Stimulated activated CD8-positive, alpha-beta memory T cell treated with anti-CD3 and anti-CD28 coated beads, Interleukin-4, amount 100 ng/mL, for 24 hours (primary cell): ENCODE data around the gene EVPL.

Experiments
- DNase-seq: peaks from one replicate; pipeline ENCODE4 v3.0.0-alpha.2; 2020; ENCODE audit warnings: low read depth

Gene EVPL

GRCh38 chr17:76017481-76018339 lies 9.4 kb downstream of the EVPL start:
- DNase-seq = no peak

- no peak for DNase-seq
Observed at GRCh38 chr17:76014925-76015261, 12.2 kb downstream of the EVPL start.

- DNase-seq = peak; percentile 65
Observed at GRCh38 chr17:76014100-76014924, 12.8 kb downstream of the EVPL start.

GRCh38 chr17:76013377-76013932 lies 13.7 kb downstream of the EVPL start:
- no peak for DNase-seq

GRCh38 chr17:76011951-76012350 lies 15.2 kb downstream of the EVPL start:
- DNase-seq = no peak

GRCh38 chr17:76009969-76010661 lies 17.0 kb downstream of the EVPL start:
- DNase-seq = no peak

GRCh38 chr17:76009447-76009846 lies 17.7 kb downstream of the EVPL start:
- no peak for DNase-seq

- no peak for DNase-seq
Observed at GRCh38 chr17:76008630-76009425, 18.3 kb downstream of the EVPL start.

- no peak for DNase-seq
Observed at GRCh38 chr17:76008208-76008607, 18.9 kb downstream of the EVPL start.

- DNase-seq = no peak
Observed at GRCh38 chr17:76007850-76008165, 19.3 kb downstream of the EVPL start.

GRCh38 chr17:76007131-76007849 lies 19.8 kb downstream of the EVPL start:
- DNase-seq = no peak

GRCh38 chr17:76005263-76006149 lies 21.6 kb downstream of the EVPL start:
- peak; percentile 70 for DNase-seq

GRCh38 chr17:76004750-76005262 lies 22.3 kb downstream of the EVPL start:
- DNase-seq = no peak

- DNase-seq = no peak
Observed at GRCh38 chr17:76003915-76004314, 23.2 kb downstream of the EVPL start.

- DNase-seq = no peak
Observed at GRCh38 chr17:76002100-76002499, 25.0 kb downstream of the EVPL start.

GRCh38 chr17:76000755-76001521 lies 26.2 kb downstream of the EVPL start, which contains the start of gene CDK3:
Gene CDK3, plus strand, starts transcription at chr17:76000855. Its CDS starts 571 bp downstream, at chr17:76001426.
- no peak for DNase-seq

GRCh38 chr17:76000016-76000754 lies 26.9 kb downstream of the EVPL start:
- peak; percentile 49 for DNase-seq

GRCh38 chr17:75998327-75998795 lies 28.7 kb downstream of the EVPL start:
- no peak for DNase-seq
